Vagina (tissue), 2 donors: ENCODE results near the gene KMT2E. TPM values are rescaled to one million over a fixed set of nuclear protein-coding genes. Genes with fewer than 3 reads are reported as not detected.
"Not testable (repeated sequence)": the region's sequence is repeated elsewhere in the genome, so short reads cannot be mapped to it uniquely, and the experiment has no call there.

ENCODE experiments used
- DNase-seq, 2 donors: peaks; one replicate each; pipeline ENCODE4 v3.0.0-alpha.2; 2017; ENCODE audit errors: extremely low spot score in 2 of 2
- H3K27ac ChIP-seq: fragments of 200-600 bp; sonication (generic); one replicate; pipeline ENCODE4 v1.5.1; 2019
- H3K27me3 ChIP-seq: fragments of 200-600 bp; sonication (generic); one replicate; pipeline ENCODE4 v1.5.1; 2019
- H3K36me3 ChIP-seq, 2 donors: fragments of 200-600 bp; sonication (generic); one replicate each; pipeline ENCODE4 v1.5.1; 2017 to 2019
- H3K4me1 ChIP-seq: fragments of 200-600 bp; sonication (generic); one replicate; pipeline ENCODE4 v1.5.1; 2019
- H3K4me3 ChIP-seq, 2 donors: fragments of 200-600 bp; sonication (generic); 1 replicate in 1 of 2; 2 replicates in 1 of 2; pipeline ENCODE4 v1.5.1; 2016 to 2019
- H3K9me3 ChIP-seq: fragments of 200-600 bp; sonication (generic); one replicate; pipeline ENCODE4 v1.5.1; 2019
- POLR2A ChIP-seq, 2 donors: fragments of 450-650 bp; IDR thresholded peaks; one replicate each; pipeline ENCODE4 v1.6.1; 2017; ENCODE audit warnings: antibody characterized with exemption in 2 of 2, mild to moderate bottlenecking in 2 of 2, moderate library complexity in 2 of 2
- POLR2AphosphoS5 ChIP-seq, 2 donors: sonication (generic); formaldehyde crosslinking; IDR thresholded peaks; one replicate each; pipeline ENCODE4 v1.9.0; 2017; ENCODE audit warnings: antibody characterized with exemption in 2 of 2, mild to moderate bottlenecking in 2 of 2, low read depth in 1 of 2; ENCODE audit not compliant: insufficient read depth in 1 of 2
- intact Hi-C: fragments of 100-400 bp; cut with DNase I; formaldehyde crosslinking; loops from one replicate; pipeline ENCODE4 v1.15.1; 2023
- total RNA-seq: library from RNA; depleted of rRNA; stranded (reverse); fragments of >200 nt; gene quantifications from one replicate; pipeline ENCODE4 v1.2.3, GENCODE V29; 2016
- TF ChIP-seq, protein P1 (sequence below), 3 experiments: fragments of 450-650 bp in 2 of 3; fragments of 200-600 bp in 1 of 3; sonication (generic) in 1 of 3; IDR thresholded peaks; one replicate each; pipeline ENCODE4 v1.5.1; 2017 to 2019; ENCODE audit warnings: antibody characterized with exemption in 3 of 3, mild to moderate bottlenecking in 2 of 3, moderate library complexity in 2 of 3

Gene KMT2E
- total RNA-seq, 1 donor from 2014 or later: 98.7 TPM

DNA sequence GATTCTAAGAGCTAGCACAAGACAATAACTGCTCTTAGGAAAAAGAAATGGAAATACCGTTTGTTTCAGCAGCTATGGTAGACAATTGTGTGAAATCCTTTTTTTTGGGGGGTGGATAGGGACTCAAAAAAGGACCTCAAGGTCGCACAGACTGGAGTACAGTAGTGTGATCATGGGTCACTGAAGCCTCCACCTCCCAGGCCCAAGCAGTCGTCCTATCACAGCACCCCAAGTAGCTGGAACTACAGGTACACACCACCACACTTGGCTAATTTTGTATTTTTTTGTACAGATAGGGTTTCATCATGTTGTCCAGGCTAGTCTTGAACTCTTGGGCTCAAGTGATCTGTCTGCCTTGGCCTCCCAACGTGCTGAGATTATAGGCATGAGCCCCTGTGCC lies 33.9 kb downstream of the KMT2E start:
- DNase-seq: no peak
- Histone ChIP-seq H3K27ac (no peak overlapping the region), H3K4me3 (no peak overlapping the region), H3K4me1 (peaks cover 57% of the 10 kb centered on the region), H3K27me3 (no peaks in the 10 kb centered on the region), H3K36me3 (peaks cover 0 to 26% of the 10 kb centered on the region in 2 donors), H3K9me3 (no peaks in the 10 kb centered on the region)
- intact Hi-C loops: no loop called here
- TF ChIP-seq, protein P1, sequence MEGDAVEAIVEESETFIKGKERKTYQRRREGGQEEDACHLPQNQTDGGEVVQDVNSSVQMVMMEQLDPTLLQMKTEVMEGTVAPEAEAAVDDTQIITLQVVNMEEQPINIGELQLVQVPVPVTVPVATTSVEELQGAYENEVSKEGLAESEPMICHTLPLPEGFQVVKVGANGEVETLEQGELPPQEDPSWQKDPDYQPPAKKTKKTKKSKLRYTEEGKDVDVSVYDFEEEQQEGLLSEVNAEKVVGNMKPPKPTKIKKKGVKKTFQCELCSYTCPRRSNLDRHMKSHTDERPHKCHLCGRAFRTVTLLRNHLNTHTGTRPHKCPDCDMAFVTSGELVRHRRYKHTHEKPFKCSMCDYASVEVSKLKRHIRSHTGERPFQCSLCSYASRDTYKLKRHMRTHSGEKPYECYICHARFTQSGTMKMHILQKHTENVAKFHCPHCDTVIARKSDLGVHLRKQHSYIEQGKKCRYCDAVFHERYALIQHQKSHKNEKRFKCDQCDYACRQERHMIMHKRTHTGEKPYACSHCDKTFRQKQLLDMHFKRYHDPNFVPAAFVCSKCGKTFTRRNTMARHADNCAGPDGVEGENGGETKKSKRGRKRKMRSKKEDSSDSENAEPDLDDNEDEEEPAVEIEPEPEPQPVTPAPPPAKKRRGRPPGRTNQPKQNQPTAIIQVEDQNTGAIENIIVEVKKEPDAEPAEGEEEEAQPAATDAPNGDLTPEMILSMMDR (IDR thresholded peaks at IDR 0.05): no peak
- TF ChIP-seq POLR2A (IDR thresholded peaks at IDR 0.05) (no peak), POLR2AphosphoS5 (IDR thresholded peaks at IDR 0.05; ENCODE audit: insufficient read depth in 1 of 2, low read depth in 1 of 2) (no peak)

DNA sequence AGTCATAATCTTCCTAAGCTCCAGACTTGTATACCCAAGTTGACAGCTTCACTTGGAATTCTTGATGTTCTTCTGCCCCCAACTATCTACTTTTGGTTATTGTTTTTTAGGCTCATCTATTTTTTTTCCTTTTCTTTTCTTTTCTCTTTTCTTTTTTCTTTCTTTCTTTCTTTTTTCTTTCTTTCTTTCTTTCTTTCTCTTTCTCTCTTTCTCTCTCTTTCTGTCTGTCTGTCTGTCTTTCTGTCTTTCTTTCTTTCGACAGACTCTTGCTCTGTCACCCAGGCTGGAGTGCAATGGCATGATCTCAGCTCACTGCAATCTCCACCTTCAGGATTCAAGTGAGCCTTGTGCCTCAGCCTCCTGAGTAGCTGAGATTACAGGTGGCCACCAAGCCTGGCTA lies 36.5 kb downstream of the KMT2E start:
- no peak overlapping the region for H3K27ac ChIP-seq
- TF ChIP-seq, protein P1 (IDR thresholded peaks at IDR 0.05): no peak
- TF ChIP-seq POLR2A (IDR thresholded peaks at IDR 0.05): no peak
- TF ChIP-seq POLR2AphosphoS5 (IDR thresholded peaks at IDR 0.05; ENCODE audit: insufficient read depth in 1 of 2, low read depth in 1 of 2): no peak
- H3K36me3 ChIP-seq: peaks cover 0 to 9% of the 10 kb centered on the region in 2 donors
- H3K27me3 ChIP-seq: no peaks in the 10 kb centered on the region
- peaks cover 56% of the 10 kb centered on the region for H3K4me1 ChIP-seq
- intact Hi-C loops: no loop called here
- no peaks in the 10 kb centered on the region for H3K9me3 ChIP-seq
- no peak overlapping the region for H3K4me3 ChIP-seq
- DNase-seq: no peak

DNA sequence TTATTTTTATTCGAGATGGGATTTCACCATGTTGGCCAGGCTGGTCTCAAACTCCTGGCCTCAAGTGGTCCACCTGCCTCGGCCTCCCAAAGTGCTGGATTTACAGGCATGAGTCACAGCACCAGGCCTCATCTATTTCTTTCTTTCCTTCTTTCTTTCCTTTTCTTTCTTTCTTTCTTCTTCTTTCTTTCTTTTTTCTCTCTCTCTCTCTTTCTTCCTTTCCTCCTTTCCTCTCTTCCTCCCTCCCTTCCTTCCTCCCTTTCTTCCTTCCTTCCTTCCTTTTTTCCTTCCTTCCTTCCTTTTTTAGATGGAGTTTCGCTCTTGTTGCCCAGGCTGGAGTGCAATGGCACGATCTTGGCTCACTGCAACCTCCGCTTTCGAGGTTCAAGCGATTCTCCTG lies 36.9 kb downstream of the KMT2E start:
- peaks cover 60% of the 10 kb centered on the region for H3K4me1 ChIP-seq
- H3K27ac ChIP-seq, intact Hi-C loops, H3K4me3 ChIP-seq, DNase-seq, H3K9me3 ChIP-seq, H3K27me3 ChIP-seq, H3K36me3 ChIP-seq: not testable (repeated sequence)

DNA sequence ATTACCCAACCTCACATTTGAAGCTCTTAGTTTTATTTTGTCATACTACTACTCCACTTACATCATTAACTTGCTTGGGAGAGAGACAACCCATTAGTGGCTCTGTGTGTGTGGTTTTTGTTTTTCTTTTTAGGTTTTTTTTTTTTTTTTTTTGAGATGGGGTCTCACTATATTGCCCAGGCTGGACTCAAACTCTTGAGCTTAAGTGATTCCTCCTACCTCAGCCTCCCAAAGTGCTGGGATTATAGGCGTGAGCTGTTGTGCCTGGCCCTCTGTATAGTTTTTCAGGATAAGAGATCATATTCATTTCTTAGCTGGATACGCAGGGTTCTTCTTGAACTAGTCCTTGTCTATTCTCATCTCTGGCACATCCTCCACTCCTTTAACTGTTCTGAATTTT lies 41.1 kb downstream of the KMT2E start:
- Histone ChIP-seq H3K27me3 (no peaks in the 10 kb centered on the region), H3K4me3 (no peak overlapping the region), H3K9me3 (no peaks in the 10 kb centered on the region), H3K4me1 (peaks cover 38% of the 10 kb centered on the region), H3K36me3 (no peaks in the 10 kb centered on the region), H3K27ac (no peak overlapping the region)
- intact Hi-C loops: no loop called here
- TF ChIP-seq POLR2AphosphoS5 (IDR thresholded peaks at IDR 0.05; ENCODE audit: insufficient read depth in 1 of 2, low read depth in 1 of 2): no peak
- TF ChIP-seq, protein P1 (IDR thresholded peaks at IDR 0.05): no peak
- TF ChIP-seq POLR2A (IDR thresholded peaks at IDR 0.05): no peak
- DNase-seq: no peak

DNA sequence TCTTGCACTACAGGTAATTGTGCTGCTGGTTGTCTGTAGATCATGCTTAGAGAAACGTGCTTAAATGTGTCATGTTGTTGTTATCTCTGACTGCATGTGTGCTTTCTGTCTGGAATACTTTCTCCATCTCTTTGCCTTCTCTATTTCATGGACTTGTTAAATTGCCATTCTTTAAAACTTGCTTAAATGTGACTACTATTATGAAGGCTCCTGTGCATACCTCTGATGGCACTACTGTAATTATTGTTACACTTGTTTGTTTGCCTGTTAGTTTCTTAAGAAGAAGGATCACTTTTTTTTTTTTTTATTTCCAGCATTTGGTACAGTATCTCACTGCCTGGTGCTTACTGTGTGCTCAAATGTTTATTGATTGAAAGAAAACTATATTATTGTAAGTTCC lies 41.6 kb downstream of the KMT2E start:
- no peak for TF ChIP-seq POLR2AphosphoS5 (IDR thresholded peaks at IDR 0.05; ENCODE audit: insufficient read depth in 1 of 2, low read depth in 1 of 2)
- TF ChIP-seq POLR2A (IDR thresholded peaks at IDR 0.05): no peak
- TF ChIP-seq, protein P1 (IDR thresholded peaks at IDR 0.05): no peak
- peaks cover 42% of the 10 kb centered on the region for H3K4me1 ChIP-seq
- intact Hi-C loops: no loop called here
- DNase-seq: no peak
- no peaks in the 10 kb centered on the region for H3K36me3 ChIP-seq
- H3K4me3 ChIP-seq: no peak overlapping the region
- no peaks in the 10 kb centered on the region for H3K9me3 ChIP-seq
- no peak overlapping the region for H3K27ac ChIP-seq
- H3K27me3 ChIP-seq: no peaks in the 10 kb centered on the region

DNA sequence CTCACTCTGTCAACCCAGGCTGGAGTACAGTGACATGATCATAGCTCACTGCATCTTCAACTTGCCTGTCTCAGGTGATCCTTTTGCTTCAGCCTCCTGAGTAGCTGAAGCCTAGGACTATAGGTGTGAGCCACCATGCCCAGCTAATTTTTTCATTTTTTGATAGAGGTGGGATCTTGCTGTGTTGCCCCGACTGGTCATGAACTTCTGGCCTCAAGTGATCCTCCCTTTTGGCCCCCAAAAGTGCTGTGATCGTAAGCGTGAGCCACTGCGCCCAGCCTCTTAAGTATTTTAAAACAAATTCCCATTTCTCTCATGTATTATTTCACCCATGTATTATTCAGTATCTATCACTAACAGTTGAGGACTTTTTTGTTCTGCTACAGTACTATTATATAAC lies 43.5 kb downstream of the KMT2E start:
- TF ChIP-seq POLR2A (IDR thresholded peaks at IDR 0.05) (no peak), POLR2AphosphoS5 (IDR thresholded peaks at IDR 0.05; ENCODE audit: insufficient read depth in 1 of 2, low read depth in 1 of 2) (no peak)
- TF ChIP-seq, protein P1 (IDR thresholded peaks at IDR 0.05): no peak
- Histone ChIP-seq H3K27me3 (no peaks in the 10 kb centered on the region), H3K4me1 (peaks cover 41% of the 10 kb centered on the region), H3K4me3 (no peak overlapping the region), H3K36me3 (no peaks in the 10 kb centered on the region), H3K27ac (no peak overlapping the region), H3K9me3 (no peaks in the 10 kb centered on the region)
- intact Hi-C loops: no loop called here
- no peak for DNase-seq
